Sciatic nerve (tissue), 2 donors: ENCODE measurements around the gene FOSB. TPM values are rescaled to one million over a fixed set of nuclear protein-coding genes. Genes with fewer than 3 reads are reported as not detected.
"Not testable (repeated sequence)": the region's sequence is repeated elsewhere in the genome, so short reads cannot be mapped to it uniquely, and the experiment has no call there.

Source experiments
- ATAC-seq: fragments of 200-7000 bp; cut with Tn5 transposase; one replicate; pipeline ENCODE4 v1.9.1; 2020; ENCODE audit warnings: mild to moderate bottlenecking, moderate library complexity
- DNase-seq: peaks from one replicate; pipeline ENCODE4 v3.0.0-alpha.2; 2020; ENCODE audit warnings: low spot score
- intact Hi-C: fragments of 100-400 bp; cut with DNase I; formaldehyde crosslinking; loops from one replicate; pipeline ENCODE4 v1.14.2; 2022
- total RNA-seq: library from RNA; stranded (reverse); fragmentation: NEBNext Ultra II Directional; extraction: Animal tissue kit (Norgen Biotek cat#: 25700); gene quantifications from one replicate; pipeline ENCODE4 v1.2.1, GENCODE V29; 2021
- donor health status: DM: no; HTN: no; CAD: no.
- donor health status: DM: no; HTN: no; CAD: no.

FOSB gene
- 3.7 TPM for total RNA-seq

GRCh38 chr19:45467456-45468158 lies at the start of gene FOSB:
FOSB (plus strand) TSS chr19:45467996; CDS start chr19:45468587, 591 bp downstream.
- intact Hi-C loops, result no loop called here
- ATAC-seq, result peak; percentile 74
- DNase-seq, result peak; percentile 97

DNA sequence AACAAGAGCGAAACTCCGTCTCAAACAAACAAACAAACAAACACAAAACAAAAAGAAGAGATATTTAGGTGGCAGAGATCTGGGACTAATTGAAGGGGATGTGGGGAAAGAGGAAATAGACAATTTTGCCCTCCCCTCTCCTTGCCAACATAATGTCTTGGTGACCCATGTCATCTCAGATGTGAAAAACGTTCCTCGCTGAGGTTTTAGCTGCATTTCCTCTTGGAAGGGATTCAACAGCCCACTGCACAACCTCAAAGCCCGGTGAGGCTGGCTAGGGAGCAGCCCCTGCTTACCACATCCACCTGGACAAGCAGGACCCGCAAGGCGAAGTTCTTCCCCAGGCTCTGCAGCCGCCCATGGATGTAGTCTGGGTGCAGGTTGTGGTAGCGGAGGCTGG lies 49.0 kb upstream of the FOSB start:
- intact Hi-C loops, result no loop called here
- ATAC-seq (no peak), DNase-seq (no peak)

DNA sequence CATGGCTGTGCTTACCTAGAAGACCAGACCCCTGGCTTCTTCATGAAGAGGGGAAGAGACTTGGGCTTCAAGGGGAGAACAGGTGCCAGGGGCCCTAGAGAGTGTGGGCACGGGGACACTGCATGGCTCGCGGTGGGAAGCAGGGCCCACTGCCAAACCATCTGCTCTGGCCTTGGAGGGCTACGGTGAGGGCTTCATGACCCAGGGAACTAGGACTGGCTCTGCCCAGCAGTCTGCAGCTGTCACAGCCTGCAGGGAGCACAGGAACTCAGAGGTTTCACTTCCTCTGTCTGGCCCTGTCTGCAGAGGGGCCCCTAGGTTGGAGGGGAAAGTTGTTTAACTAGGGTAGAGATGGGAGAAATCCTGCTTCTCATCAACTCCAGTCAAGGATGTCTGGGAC lies 48.4 kb upstream of the FOSB start:
- ATAC-seq (peak; percentile 16), DNase-seq (no peak)
- intact Hi-C loops, result no loop called here

GRCh38 chr19:45419895-45420294 lies 47.9 kb upstream of the FOSB start:
- ATAC-seq (no peak), DNase-seq (no peak)
- intact Hi-C loops, result no loop called here

DNA sequence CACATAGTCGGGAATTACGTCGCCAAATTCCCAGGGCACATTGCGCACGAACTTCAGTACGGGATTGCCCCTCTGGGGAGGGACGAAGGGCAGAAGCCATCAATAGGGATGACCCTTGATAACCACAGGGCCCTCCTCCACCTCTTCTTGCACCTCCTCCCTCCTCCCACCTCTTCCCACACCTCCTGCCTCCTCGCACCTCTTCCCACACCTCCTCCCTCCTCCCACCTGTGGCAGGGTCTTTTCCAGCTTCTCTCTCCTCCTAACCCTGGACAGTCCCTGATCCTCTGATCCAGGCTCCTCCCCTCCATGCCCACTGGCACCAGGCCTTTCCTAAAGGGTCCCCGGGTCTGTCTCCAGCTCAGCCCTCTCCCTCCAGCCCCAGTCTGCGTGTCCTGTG lies 47.4 kb upstream of the FOSB start:
- DNase-seq (no peak), ATAC-seq (no peak)
- intact Hi-C loops, result no loop called here

- intact Hi-C loops, result no loop called here
- no peak for DNase-seq
- ATAC-seq, result no peak
Observed at GRCh38 chr19:45420871-45421270, 46.9 kb upstream of the FOSB start.

- intact Hi-C loops, result no loop called here
- ATAC-seq (no peak), DNase-seq (no peak)
Observed at GRCh38 chr19:45421947-45422498, 45.8 kb upstream of the FOSB start.

- ATAC-seq (no peak), DNase-seq (peak; percentile 97)
- intact Hi-C loops, result no loop called here
Observed at GRCh38 chr19:45423033-45423588, 44.7 kb upstream of the FOSB start.

- DNase-seq (no peak), ATAC-seq (peak; percentile 88)
- intact Hi-C loops, result no loop called here
Observed at GRCh38 chr19:45423589-45424190, 44.1 kb upstream of the FOSB start, which contains the start of gene ERCC1. ERCC1 (minus strand) TSS chr19:45423917; CDS start chr19:45423374, 543 bp downstream.

- intact Hi-C loops, result no loop called here
- peak; percentile 33 for ATAC-seq
- DNase-seq, result no peak
Observed at GRCh38 chr19:45424191-45425058, 43.4 kb upstream of the FOSB start.

GRCh38 chr19:45428384-45429231 lies 39.2 kb upstream of the FOSB start:
- intact Hi-C loops, result no loop called here
- DNase-seq (no peak), ATAC-seq (peak; percentile 16)

DNA sequence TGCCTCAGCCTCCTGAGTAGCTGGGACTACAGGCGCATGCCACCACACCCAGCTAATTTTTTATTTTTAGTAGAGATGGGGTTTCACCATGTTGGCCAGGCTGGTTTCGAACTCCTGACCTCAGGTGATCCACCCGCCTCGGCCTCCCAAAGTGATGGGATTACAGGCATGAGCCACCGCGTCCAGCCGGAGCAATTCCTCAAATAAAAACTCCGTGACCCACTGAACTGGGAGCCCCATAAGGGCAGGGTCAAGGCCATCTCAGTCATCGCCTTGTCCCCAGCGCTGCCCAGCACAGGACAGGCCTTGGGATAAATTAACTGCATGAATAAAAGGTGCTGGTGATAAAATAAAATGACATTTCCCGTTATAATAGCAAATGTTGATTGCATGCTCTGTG lies 37.9 kb upstream of the FOSB start:
- DNase-seq, intact Hi-C loops, ATAC-seq: not testable (repeated sequence)

GRCh38 chr19:45431008-45431407 lies 36.8 kb upstream of the FOSB start:
- intact Hi-C loops, DNase-seq, ATAC-seq: not testable (repeated sequence)

DNA sequence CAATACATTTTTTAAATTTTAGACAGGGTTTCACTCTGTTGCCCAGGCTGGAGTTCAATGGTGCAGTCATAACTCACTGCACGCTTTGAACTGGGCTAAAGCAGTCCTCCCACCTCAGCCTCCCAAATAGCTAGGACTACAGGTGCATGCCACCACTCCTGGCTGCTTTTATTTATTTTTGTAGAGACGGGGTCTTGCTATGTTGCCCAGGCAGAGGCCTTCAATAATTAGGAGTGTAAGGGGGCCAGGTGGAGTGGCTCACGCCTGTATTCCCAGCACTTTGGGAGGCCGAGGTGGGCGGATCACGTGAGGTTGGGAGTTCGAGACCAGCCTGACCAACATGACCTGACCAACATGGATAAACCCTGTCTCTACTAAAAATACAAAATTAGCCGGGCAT lies 35.3 kb upstream of the FOSB start:
- intact Hi-C loops, DNase-seq, ATAC-seq: not testable (repeated sequence)

DNA sequence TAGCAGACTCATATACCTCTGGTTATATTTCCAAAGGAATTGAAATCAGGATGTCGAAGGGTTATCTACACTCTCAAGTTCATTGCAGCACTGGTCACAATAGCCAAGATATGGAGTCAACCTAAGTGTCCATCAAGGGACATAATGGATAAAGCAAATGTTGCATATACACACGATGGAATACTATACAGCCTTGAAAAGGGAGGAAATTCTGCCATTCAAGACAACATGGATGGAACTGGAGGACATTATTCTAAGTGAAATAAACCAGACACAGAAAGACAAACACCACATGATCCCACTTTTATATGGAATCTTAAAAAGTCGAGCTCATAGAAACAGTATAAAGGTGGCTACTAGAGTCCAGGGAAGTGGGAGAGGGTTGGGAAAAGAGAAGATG lies 30.5 kb upstream of the FOSB start:
- intact Hi-C loops, result loop anchor here (2.0 kb wide), 1 partner anchor 39 kb away; no protein-coding TSS in a partner anchor
- DNase-seq (no peak), ATAC-seq (no peak)

DNA sequence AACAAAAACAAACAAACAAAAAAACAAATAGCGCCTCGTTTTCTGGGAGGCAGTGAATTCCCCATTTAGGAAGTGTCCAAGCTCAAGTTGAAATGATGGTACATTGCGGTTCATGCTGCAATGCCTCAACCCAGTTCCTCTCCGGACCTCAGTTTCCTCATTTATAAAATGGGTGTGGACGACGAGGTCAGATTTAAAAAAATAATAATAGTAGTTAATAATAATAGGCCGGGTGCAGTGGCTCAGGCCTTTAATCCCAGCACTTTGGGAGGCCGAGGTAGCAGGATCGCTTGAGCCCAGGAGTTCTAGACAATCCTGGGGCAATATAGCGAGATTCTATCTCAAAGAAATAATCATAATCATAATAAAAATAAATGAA lies 28.6 kb upstream of the FOSB start:
- no peak for DNase-seq
- ATAC-seq, result no peak
- intact Hi-C loops, result no loop called here

- peak; percentile 89 for DNase-seq
- peak; percentile 60 for ATAC-seq
- intact Hi-C loops, result no loop called here
Observed at GRCh38 chr19:45439569-45440258, 28.1 kb upstream of the FOSB start.

GRCh38 chr19:45440259-45440638 lies 27.5 kb upstream of the FOSB start:
- ATAC-seq (no peak), DNase-seq (no peak)
- intact Hi-C loops, result no loop called here
